WTC11 (cell line): ENCODE measurements around the gene CNTFR. TPM values are rescaled to one million over a fixed set of nuclear protein-coding genes. Genes with fewer than 3 reads are reported as not detected.

ENCODE experiments used
- ATAC-seq: fragments of 200-7000 bp; cut with Tn5 transposase; 2 replicates; pipeline ENCODE4 v1.10.0; 2021; ENCODE audit warnings: mild to moderate bottlenecking, moderate library complexity
- CTCF ChIA-PET: fragments of 300-600 bp; sonication (Branson Sonifier 250); formaldehyde crosslinking; loops from one replicate; lab custom pipeline; 2021; ENCODE audit warnings: antibody characterized with exemption; lab: Charles Lee
- POLR2A ChIA-PET: fragments of 350-600 bp; sonication (Branson Sonifier 250); formaldehyde crosslinking; loops from one replicate; lab custom pipeline; 2021; ENCODE audit warnings: antibody characterized with exemption; lab: Charles Lee
- DNase-seq: peaks from one replicate; pipeline ENCODE4 v3.0.0; 2021; ENCODE audit warnings: low spot score
- H3K27ac Mint-ChIP-seq: 2 replicates; pipeline ENCODE4 v1.8.0; 2021; ENCODE audit warnings: mixed read lengths
- H3K27me3 Mint-ChIP-seq: 2 replicates; pipeline ENCODE4 v1.8.0; 2021; ENCODE audit warnings: low read depth, mild to moderate bottlenecking, moderate library complexity, mixed read lengths
- H3K36me3 Mint-ChIP-seq: 2 replicates; pipeline ENCODE4 v1.8.0; 2021; ENCODE audit warnings: mixed read lengths
- H3K4me1 Mint-ChIP-seq: 2 replicates; pipeline ENCODE4 v1.8.0; 2022; ENCODE audit warnings: mixed read lengths
- H3K4me3 Mint-ChIP-seq: 2 replicates; pipeline ENCODE4 v1.8.0; 2021; ENCODE audit warnings: mild to moderate bottlenecking, moderate library complexity, mixed read lengths
- H3K9me3 Mint-ChIP-seq: 2 replicates; pipeline ENCODE4 v1.8.0; 2021; ENCODE audit warnings: mixed read lengths
- AR ChIP-seq: fragments of 250-450 bp; sonication (Bioruptor Pico); IDR thresholded peaks from 2 replicates; pipeline ENCODE4 v1.9.0; 2021; ENCODE audit warnings: mild to moderate bottlenecking
- ARID4B ChIP-seq: sonication (generic); formaldehyde crosslinking; IDR thresholded peaks from 2 replicates; pipeline ENCODE4 v1.8.0; 2023; ENCODE audit warnings: missing genetic modification reagents, mild to moderate bottlenecking, borderline replicate concordance
- ATF1 ChIP-seq: sonication (generic); formaldehyde crosslinking; IDR thresholded peaks from 2 replicates; pipeline ENCODE4 v1.8.1; 2023; ENCODE audit warnings: mild to moderate bottlenecking, moderate library complexity, missing genetic modification reagents
- ATF3 ChIP-seq: sonication (generic); formaldehyde crosslinking; conservative IDR thresholded peaks from 2 replicates; pipeline ENCODE4 v1.8.1; 2022; ENCODE audit warnings: mild to moderate bottlenecking, missing genetic modification reagents
- CREB1 ChIP-seq: sonication (generic); formaldehyde crosslinking; IDR thresholded peaks from 2 replicates; pipeline ENCODE4 v1.8.0; 2023; ENCODE audit warnings: mild to moderate bottlenecking, missing genetic modification reagents
- E2F4 ChIP-seq: sonication (generic); formaldehyde crosslinking; IDR thresholded peaks from 2 replicates; pipeline ENCODE4 v1.8.1; 2022; ENCODE audit warnings: low read depth, mild to moderate bottlenecking, moderate library complexity, missing genetic modification reagents, borderline replicate concordance
- ELF4 ChIP-seq: sonication (generic); formaldehyde crosslinking; IDR thresholded peaks from 2 replicates; pipeline ENCODE4 v1.8.1; 2022; ENCODE audit warnings: low read depth, mild to moderate bottlenecking, moderate library complexity, missing genetic modification reagents
- EMX1 ChIP-seq: fragments of 250-450 bp; sonication (Bioruptor Pico); IDR thresholded peaks from 2 replicates; pipeline ENCODE4 v1.8.0; 2021; ENCODE audit warnings: mild to moderate bottlenecking
- FOXJ3 ChIP-seq: sonication (generic); formaldehyde crosslinking; IDR thresholded peaks from 2 replicates; pipeline ENCODE4 v1.9.0; 2021; ENCODE audit warnings: missing genetic modification reagents, mild to moderate bottlenecking, borderline replicate concordance
- FOXP4 ChIP-seq: sonication (generic); formaldehyde crosslinking; IDR thresholded peaks from 2 replicates; pipeline ENCODE4 v1.8.0; 2022; ENCODE audit warnings: mild to moderate bottlenecking, missing genetic modification reagents
- MAX ChIP-seq: sonication (generic); formaldehyde crosslinking; IDR thresholded peaks from 2 replicates; pipeline ENCODE4 v1.8.0; 2022; ENCODE audit warnings: mild to moderate bottlenecking, missing genetic modification reagents
- MXD4 ChIP-seq: fragments of 250-450 bp; sonication (Bioruptor Pico); IDR thresholded peaks from 2 replicates; pipeline ENCODE4 v1.8.0; 2021; ENCODE audit warnings: mild to moderate bottlenecking, moderate library complexity, borderline replicate concordance
- NFE2L1 ChIP-seq: sonication (generic); formaldehyde crosslinking; IDR thresholded peaks from 2 replicates; pipeline ENCODE4 v1.8.1; 2023; ENCODE audit warnings: missing genetic modification reagents
- NFYB ChIP-seq: sonication (generic); formaldehyde crosslinking; conservative IDR thresholded peaks from 2 replicates; pipeline ENCODE4 v1.8.0; 2022; ENCODE audit warnings: low read depth, missing genetic modification reagents
- PREB ChIP-seq: sonication (generic); formaldehyde crosslinking; IDR thresholded peaks from 2 replicates; pipeline ENCODE4 v1.8.1; 2022; ENCODE audit warnings: mild to moderate bottlenecking, missing genetic modification reagents, moderate library complexity, borderline replicate concordance
- SMAD3 ChIP-seq: sonication (generic); formaldehyde crosslinking; IDR thresholded peaks from 2 replicates; pipeline ENCODE4 v1.8.0; 2022; ENCODE audit warnings: missing genetic modification reagents, mild to moderate bottlenecking, borderline replicate concordance
- ZBTB21 ChIP-seq: sonication (generic); formaldehyde crosslinking; IDR thresholded peaks from 2 replicates; pipeline ENCODE4 v1.8.1; 2023; ENCODE audit warnings: mild to moderate bottlenecking, missing genetic modification reagents, borderline replicate concordance
- ZNF263 ChIP-seq: sonication (generic); formaldehyde crosslinking; IDR thresholded peaks from 2 replicates; pipeline ENCODE4 v1.8.1; 2022; ENCODE audit warnings: low read depth, mild to moderate bottlenecking, moderate library complexity, missing genetic modification reagents
- ZNF317 ChIP-seq: sonication (generic); formaldehyde crosslinking; IDR thresholded peaks from 2 replicates; pipeline ENCODE4 v1.8.1; 2023; ENCODE audit warnings: low read depth, mild to moderate bottlenecking, moderate library complexity, missing genetic modification reagents, borderline replicate concordance
- total RNA-seq: library from RNA; stranded (reverse); gene quantifications from 3 replicates; pipeline ENCODE4 v1.2.3, GENCODE V29; 2021

CNTFR gene
- total RNA-seq, 1 experiment from 2014 or later: 18.0 TPM

GRCh38 chr9:34554211-34555001, 35.1 kb downstream of the CNTFR start:
- H3K4me3 Mint-ChIP-seq: no peak overlapping the region
- POLR2A ChIA-PET: interaction anchor here (0.9 kb wide), 1 partner anchor 36 kb away, joined by 3 read pairs; no protein-coding TSS in a partner anchor
- ATAC-seq: peak; percentile 47

More at GRCh38 chr9:34554211-34555001, 35.1 kb downstream of the CNTFR start:
- CTCF ChIA-PET: interaction anchor here (0.9 to 3.3 kb wide), 7 partner anchors 9 to 151 kb away, joined by 3 to 19 read pairs (median 6); no protein-coding TSS in a partner anchor
- H3K9me3 Mint-ChIP-seq: no peaks in the 10 kb centered on the region
- no peak for DNase-seq
- TF ChIP-seq CREB1 (CRISPR knock-in tag) (no peak), NFE2L1 (CRISPR knock-in tag) (no peak), ZBTB21 (no peak), SMAD3 (no peak), ATF3 (CRISPR knock-in tag) (no peak), FOXP4 (CRISPR knock-in tag) (no peak), AR (CRISPR knock-in tag) (no peak), FOXJ3 (no peak), NFYB (CRISPR knock-in tag) (no peak), EMX1 (no peak), PREB (CRISPR knock-in tag) (no peak), ZNF317 (CRISPR knock-in tag) (no peak), E2F4 (no peak), ATF1 (CRISPR knock-in tag) (no peak), MXD4 (CRISPR knock-in tag) (no peak), ZNF263 (CRISPR knock-in tag) (no peak), ARID4B (CRISPR knock-in tag) (no peak), ELF4 (CRISPR knock-in tag) (no peak), MAX (CRISPR knock-in tag) (no peak)
- peaks cover 36% of the 10 kb centered on the region for H3K4me1 Mint-ChIP-seq
- H3K27me3 Mint-ChIP-seq: peaks cover 3% of the 10 kb centered on the region; the same call in 1 of the 2 replicates
- no peak overlapping the region; the same call in 1 of the 2 replicates for H3K27ac Mint-ChIP-seq
- H3K36me3 Mint-ChIP-seq: no peaks in the 10 kb centered on the region
